Activated CD4-positive, alpha-beta T cell treated with anti-CD3 and anti-CD28 coated beads, Interleukin-2, amount 10 ng/mL, durations not matched to agents 7 days and 5 days (primary cell): ENCODE data around the gene ARMC12. TPM values are rescaled to one million over a fixed set of nuclear protein-coding genes. Genes with fewer than 3 reads are reported as not detected.
"Not testable (repeated sequence)": the region's sequence is repeated elsewhere in the genome, so short reads cannot be mapped to it uniquely, and the experiment has no call there.

Experiments used
- CTCF ChIA-PET: fragments of 350-600 bp; sonication (Branson Sonifier 250); formaldehyde crosslinking; loops from one replicate; lab custom pipeline; 2021; ENCODE audit warnings: antibody characterized with exemption; lab: Charles Lee
- POLR2A ChIA-PET: fragments of 350-600 bp; sonication (Branson Sonifier 250); formaldehyde crosslinking; loops from one replicate; lab custom pipeline; 2021; ENCODE audit warnings: antibody characterized with exemption; lab: Charles Lee
- DNase-seq: peaks from one replicate; pipeline ENCODE4 v3.0.0-alpha.2; 2020
- H3K27ac Mint-ChIP-seq: one replicate; pipeline ENCODE4 v1.8.0; 2021; ENCODE audit warnings: mild to moderate bottlenecking, moderate library complexity, mixed read lengths
- H3K27me3 Mint-ChIP-seq: one replicate; pipeline ENCODE4 v1.8.0; 2021; ENCODE audit warnings: mixed read lengths
- H3K36me3 Mint-ChIP-seq: one replicate; pipeline ENCODE4 v1.8.0; 2021; ENCODE audit warnings: low read depth, mixed read lengths
- H3K4me1 Mint-ChIP-seq: one replicate; pipeline ENCODE4 v1.8.0; 2021; ENCODE audit warnings: mixed read lengths
- H3K4me3 Mint-ChIP-seq: one replicate; pipeline ENCODE4 v1.8.0; 2021; ENCODE audit warnings: mild to moderate bottlenecking, moderate library complexity, mixed read lengths
- H3K9me3 Mint-ChIP-seq: one replicate; pipeline ENCODE4 v1.8.0; 2021; ENCODE audit warnings: mixed read lengths
- total RNA-seq, 2 experiments: library from RNA; stranded (reverse); gene quantifications; one replicate each; pipeline ENCODE4 v1.2.3, GENCODE V29; 2021

The ARMC12 gene, protein sequence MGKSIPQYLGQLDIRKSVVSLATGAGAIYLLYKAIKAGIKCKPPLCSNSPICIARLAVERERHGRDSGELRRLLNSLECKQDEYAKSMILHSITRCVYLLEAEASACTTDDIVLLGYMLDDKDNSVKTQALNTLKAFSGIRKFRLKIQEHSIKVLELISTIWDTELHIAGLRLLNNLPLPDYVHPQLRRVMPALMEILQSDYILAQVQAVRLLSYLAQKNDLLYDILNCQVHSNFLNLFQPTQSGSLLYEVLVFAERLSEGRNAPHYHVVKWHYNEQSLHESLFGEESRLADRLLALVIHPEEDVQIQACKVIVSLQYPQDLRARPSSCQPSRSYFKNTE
- 1 to 10 TPM; 1.2 to 1.6 TPM for total RNA-seq

DNA sequence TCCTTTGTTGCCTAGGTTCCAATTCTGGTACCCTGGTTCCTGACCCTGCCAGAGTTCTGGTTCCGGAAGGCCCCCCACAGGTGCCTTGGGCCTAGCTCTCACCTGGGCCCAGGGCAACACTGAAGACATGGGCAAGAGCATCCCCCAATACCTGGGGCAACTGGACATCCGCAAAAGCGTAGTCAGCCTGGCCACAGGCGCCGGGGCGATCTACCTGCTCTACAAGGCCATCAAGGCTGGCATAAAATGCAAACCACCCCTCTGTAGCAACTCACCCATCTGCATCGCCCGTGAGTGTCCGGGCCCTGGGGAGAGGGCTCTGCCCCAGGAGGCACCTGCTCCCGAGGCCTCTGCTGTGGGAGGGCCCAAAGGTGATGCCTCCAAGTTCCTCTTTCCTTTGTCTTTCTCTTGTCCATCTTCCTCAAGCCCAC, at the start of gene ARMC12:
Gene ARMC12, plus strand, starts transcription at position 51 of the 431 bp plus-strand sequence. Its CDS starts 77 bp downstream, at position 128.
- Mint-ChIP-seq H3K27ac (peak within 1 kb of the TSS; percentile 88), H3K4me1 (peaks cover 46% of the 10 kb centered on the region), H3K27me3 (no peaks in the 10 kb centered on the region), H3K9me3 (no peaks in the 10 kb centered on the region), H3K36me3 (no peaks in the 10 kb centered on the region), H3K4me3 (no peak within 1 kb of the TSS)
- no peak for DNase-seq
- CTCF ChIA-PET = interaction anchor here (0.5 to 2.7 kb wide), 42 partner anchors 10 to 1248 kb away, joined by 3 to 41 read pairs (median 4); no protein-coding TSS in a partner anchor
- POLR2A ChIA-PET = interaction anchor here (0.9 to 1.1 kb wide), 2 partner anchors 19 to 113 kb away, joined by 3 to 4 read pairs; no protein-coding TSS in a partner anchor

DNA sequence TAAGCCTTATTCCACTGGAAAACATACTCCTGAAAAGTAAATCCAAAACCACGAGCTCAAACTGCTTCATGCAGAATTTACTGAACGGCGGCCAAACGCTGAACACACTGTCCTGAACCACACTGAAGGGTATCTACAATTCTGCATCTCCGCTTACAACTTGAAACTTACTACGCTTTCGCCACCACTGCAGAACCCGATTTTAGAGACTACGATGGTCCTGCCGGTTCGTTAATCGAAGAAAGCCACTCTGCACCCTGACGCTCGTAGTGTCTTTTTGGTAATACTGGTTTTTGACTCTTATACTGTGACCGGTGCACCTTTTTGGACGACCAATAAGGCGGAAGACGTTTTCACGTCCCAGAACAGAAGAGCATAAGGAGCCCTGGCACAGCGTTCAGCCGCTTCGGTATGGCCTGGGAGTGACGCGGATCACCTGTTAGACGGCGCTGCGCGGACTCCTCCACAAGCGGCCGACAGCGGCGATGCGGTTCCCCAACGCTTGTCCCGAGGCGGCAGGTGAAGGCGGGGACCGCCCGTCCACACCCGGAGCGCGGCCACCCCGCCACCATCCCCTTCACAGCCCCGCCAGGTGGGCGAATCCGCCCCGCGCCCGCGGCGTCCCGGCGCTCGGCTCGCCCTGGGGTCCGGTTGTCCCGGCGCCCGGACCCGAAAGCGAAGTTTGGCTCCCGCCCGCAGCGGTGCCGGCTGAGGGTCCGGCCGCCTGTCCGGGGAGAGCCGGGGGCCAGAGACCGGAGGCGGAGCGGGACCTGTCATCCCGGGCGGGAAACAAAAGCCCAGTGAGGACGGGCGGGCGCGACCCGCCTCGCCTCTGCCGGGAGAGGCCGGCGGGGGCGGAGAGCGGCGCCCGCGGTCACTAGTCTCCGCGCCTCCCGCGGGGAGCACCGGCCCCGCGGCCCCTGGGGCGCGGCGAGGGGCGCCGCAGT, 48.9 kb upstream of the ARMC12 start:
- POLR2A ChIA-PET = no interaction called here
- H3K9me3 Mint-ChIP-seq = no peaks in the 10 kb centered on the region
- DNase-seq = peak; percentile 61
- peaks cover 8% of the 10 kb centered on the region for H3K36me3 Mint-ChIP-seq
- peaks cover 14% of the 10 kb centered on the region for H3K4me1 Mint-ChIP-seq
- H3K4me3 Mint-ChIP-seq = peak overlapping the region; percentile 98
- no peaks in the 10 kb centered on the region for H3K27me3 Mint-ChIP-seq
- CTCF ChIA-PET = interaction anchor here (0.7 to 1.4 kb wide), 7 partner anchors 16 to 86 kb away, joined by 3 to 4 read pairs (median 3); no protein-coding TSS in a partner anchor
- H3K27ac Mint-ChIP-seq = peak overlapping the region; percentile 95

GRCh38 chr6:35688605-35689322, 48.1 kb upstream of the ARMC12 start, which contains the start of gene FKBP5:
FKBP5 (minus strand) TSS chr6:35688915; CDS start chr6:35642824, 46,091 bp downstream.
- POLR2A ChIA-PET = no interaction called here
- no peaks in the 10 kb centered on the region for H3K27me3 Mint-ChIP-seq
- peaks cover 11% of the 10 kb centered on the region for H3K4me1 Mint-ChIP-seq
- peak within 1 kb of the TSS; percentile 98 for H3K4me3 Mint-ChIP-seq
- H3K9me3 Mint-ChIP-seq = no peaks in the 10 kb centered on the region
- CTCF ChIA-PET = interaction anchor here (1.2 to 1.4 kb wide), 3 partner anchors 26 to 44 kb away, joined by 3 to 4 read pairs (median 3); no protein-coding TSS in a partner anchor
- H3K27ac Mint-ChIP-seq = peak within 1 kb of the TSS; percentile 95
- H3K36me3 Mint-ChIP-seq = peaks cover 5% of the 10 kb centered on the region
- peak; percentile 91 for DNase-seq

DNA sequence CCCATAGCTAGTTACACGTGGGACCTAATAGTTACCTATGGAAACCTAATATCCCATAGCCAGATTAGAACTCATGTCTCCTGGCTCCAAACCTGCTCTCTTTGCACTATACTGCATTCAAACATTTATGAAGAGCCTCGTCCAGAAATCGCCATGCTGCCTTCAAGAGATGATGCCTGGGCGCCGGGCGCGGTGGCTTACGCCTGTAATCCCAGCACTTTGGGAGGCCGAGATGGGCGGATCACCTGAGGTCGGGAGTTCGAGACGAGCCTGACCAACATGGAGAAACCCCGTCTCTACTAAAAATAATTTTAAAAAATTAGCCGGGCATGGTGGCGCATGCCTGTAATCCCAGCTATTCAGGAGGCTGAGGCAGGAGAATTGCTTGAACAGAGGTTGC, 46.8 kb upstream of the ARMC12 start:
- H3K36me3 Mint-ChIP-seq, DNase-seq, H3K4me3 Mint-ChIP-seq: not testable (repeated sequence)

GRCh38 chr6:35690484-35690883, 46.3 kb upstream of the ARMC12 start:
- Mint-ChIP-seq H3K4me3 (no peak overlapping the region), H3K4me1 (peaks cover 11% of the 10 kb centered on the region), H3K9me3 (no peaks in the 10 kb centered on the region), H3K27me3 (no peaks in the 10 kb centered on the region), H3K27ac (no peak overlapping the region), H3K36me3 (peaks cover 4% of the 10 kb centered on the region)
- ChIA-PET POLR2A (no interaction called here), CTCF (interaction anchor here (0.9 to 1.3 kb wide), 6 partner anchors 9 to 46 kb away, joined by 3 to 5 read pairs (median 3); partner anchors contain the start of gene ARMC12)
- DNase-seq = no peak

More for the DNA sequence above, 46.8 kb upstream of the ARMC12 start:
- POLR2A ChIA-PET, H3K9me3 Mint-ChIP-seq, H3K27me3 Mint-ChIP-seq, H3K27ac Mint-ChIP-seq: not testable (repeated sequence)
- H3K4me1 Mint-ChIP-seq = peaks cover 11% of the 10 kb centered on the region
- CTCF ChIA-PET = interaction anchor here (0.9 to 1.2 kb wide), 5 partner anchors 15 to 46 kb away, joined by 3 to 4 read pairs (median 3); no protein-coding TSS in a partner anchor

- DNase-seq = no peak
- ChIA-PET CTCF (interaction anchor here (0.9 to 1.3 kb wide), 5 partner anchors 10 to 45 kb away, joined by 3 to 5 read pairs (median 3); partner anchors contain the start of gene ARMC12), POLR2A (no interaction called here)
- Mint-ChIP-seq H3K9me3 (no peaks in the 10 kb centered on the region), H3K4me3 (no peak overlapping the region), H3K27me3 (no peaks in the 10 kb centered on the region), H3K4me1 (peaks cover 9% of the 10 kb centered on the region), H3K27ac (no peak overlapping the region), H3K36me3 (peaks cover 4% of the 10 kb centered on the region)
Observed at GRCh38 chr6:35691027-35691824, 45.6 kb upstream of the ARMC12 start.

- Mint-ChIP-seq H3K27me3 (no peaks in the 10 kb centered on the region), H3K27ac (no peak overlapping the region), H3K4me1 (peaks cover 2% of the 10 kb centered on the region), H3K36me3 (no peaks in the 10 kb centered on the region), H3K4me3 (no peak overlapping the region), H3K9me3 (no peaks in the 10 kb centered on the region)
- no peak for DNase-seq
- CTCF ChIA-PET = no interaction called here
- POLR2A ChIA-PET = no interaction called here
Observed at GRCh38 chr6:35694462-35694861, 42.4 kb upstream of the ARMC12 start.

DNA sequence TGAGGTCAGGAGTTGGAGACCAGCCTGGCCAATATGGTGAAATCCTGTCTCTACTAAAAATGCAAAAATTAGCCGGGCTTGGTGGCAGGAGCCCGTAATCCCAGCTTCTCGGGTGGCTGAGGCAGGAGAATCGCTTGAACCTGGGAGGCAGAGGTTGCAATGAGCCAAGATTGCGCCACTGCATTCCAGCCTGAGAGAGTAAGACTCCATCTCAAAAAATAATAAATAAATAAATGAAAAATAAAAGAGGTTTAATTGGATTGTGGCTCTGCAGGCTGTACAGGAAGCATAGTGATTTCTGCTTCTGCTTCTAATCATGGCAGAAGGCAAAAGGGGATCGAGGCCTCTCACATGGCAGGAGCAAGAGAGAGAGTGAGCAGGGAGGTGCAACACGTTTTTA, 38.4 kb upstream of the ARMC12 start:
- H3K27me3 Mint-ChIP-seq, CTCF ChIA-PET, DNase-seq, POLR2A ChIA-PET, H3K4me1 Mint-ChIP-seq, H3K4me3 Mint-ChIP-seq, H3K36me3 Mint-ChIP-seq, H3K9me3 Mint-ChIP-seq, H3K27ac Mint-ChIP-seq: not testable (repeated sequence)

DNA sequence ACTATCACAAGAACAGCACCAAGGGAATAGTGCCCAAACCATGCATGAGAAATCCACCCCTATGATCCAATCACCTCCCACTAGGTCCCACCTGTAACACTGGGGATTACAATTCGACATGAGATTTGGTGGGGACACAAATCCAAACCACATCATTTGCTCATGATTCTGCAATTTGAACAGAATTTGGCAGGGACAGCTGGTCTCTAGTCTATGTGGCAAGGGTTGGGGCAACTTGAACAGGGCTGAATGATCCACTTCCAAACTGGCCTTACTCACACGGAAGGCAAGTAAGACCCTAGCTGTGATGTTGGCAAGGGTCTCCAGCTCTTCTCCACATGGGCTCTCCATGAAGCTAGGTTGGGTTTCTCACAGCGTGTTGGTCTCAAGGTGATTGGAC, 38.0 kb upstream of the ARMC12 start:
- Mint-ChIP-seq H3K4me1 (peaks cover under 1% of the 10 kb centered on the region), H3K4me3 (no peak overlapping the region), H3K27me3 (no peaks in the 10 kb centered on the region), H3K27ac (no peak overlapping the region), H3K36me3 (peaks cover 4% of the 10 kb centered on the region), H3K9me3 (peaks cover 7% of the 10 kb centered on the region)
- DNase-seq = no peak
- POLR2A ChIA-PET = no interaction called here
- CTCF ChIA-PET = interaction anchor here (1.9 kb wide), 1 partner anchor 14 kb away, joined by 4 read pairs; no protein-coding TSS in a partner anchor

DNA sequence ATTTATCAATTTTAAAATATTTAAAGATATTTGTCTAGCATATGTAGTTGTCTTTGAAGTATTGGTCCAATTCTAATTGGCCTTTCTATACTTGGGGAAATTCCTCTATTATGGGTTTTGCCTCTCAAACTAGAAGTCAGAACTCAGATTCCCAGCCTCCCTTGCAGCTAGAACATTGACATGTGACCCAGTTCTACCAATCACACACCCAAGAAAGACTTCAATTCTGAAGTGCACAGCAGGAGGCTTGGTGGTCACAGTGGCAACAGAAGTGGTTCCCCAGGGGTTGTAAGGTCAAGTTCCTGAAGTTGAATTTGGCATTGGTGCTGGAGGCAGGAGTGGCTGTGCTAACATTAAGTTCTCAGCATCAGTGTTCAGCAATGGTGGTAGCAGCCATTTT, 33.3 kb upstream of the ARMC12 start:
- H3K36me3 Mint-ChIP-seq = peaks cover 8% of the 10 kb centered on the region
- H3K4me3 Mint-ChIP-seq = no peak overlapping the region
- ChIA-PET POLR2A (no interaction called here), CTCF (interaction anchor here (1.1 kb wide), 1 partner anchor 34 kb away, joined by 5 read pairs; no protein-coding TSS in a partner anchor)
- H3K27me3 Mint-ChIP-seq = no peaks in the 10 kb centered on the region
- DNase-seq = no peak
- no peak overlapping the region for H3K27ac Mint-ChIP-seq
- peaks cover 9% of the 10 kb centered on the region for H3K9me3 Mint-ChIP-seq
- H3K4me1 Mint-ChIP-seq = peaks cover 11% of the 10 kb centered on the region

- Mint-ChIP-seq H3K4me3 (no peak overlapping the region), H3K4me1 (peaks cover 23% of the 10 kb centered on the region), H3K9me3 (peaks cover 13% of the 10 kb centered on the region), H3K27me3 (no peaks in the 10 kb centered on the region), H3K27ac (no peak overlapping the region), H3K36me3 (peaks cover 9% of the 10 kb centered on the region)
- no peak for DNase-seq
- ChIA-PET CTCF (no interaction called here), POLR2A (no interaction called here)
Observed at GRCh38 chr6:35706468-35706867, 30.4 kb upstream of the ARMC12 start.
